Cortex of kidney (tissue), 1 donor: ENCODE measurements around the gene TPST2.
"Not testable (repeated sequence)": the region's sequence is repeated elsewhere in the genome, so short reads cannot be mapped to it uniquely, and the experiment has no call there.

Experiments
- DNase-seq: peaks from one replicate; lab custom pipeline; 2025; lab: John Stamatoyannopoulos, UW

TPST2 gene

GRCh38 chr22:26528518-26528917 lies 61.4 kb downstream of the TPST2 start:
- DNase-seq: not testable (repeated sequence)

DNA sequence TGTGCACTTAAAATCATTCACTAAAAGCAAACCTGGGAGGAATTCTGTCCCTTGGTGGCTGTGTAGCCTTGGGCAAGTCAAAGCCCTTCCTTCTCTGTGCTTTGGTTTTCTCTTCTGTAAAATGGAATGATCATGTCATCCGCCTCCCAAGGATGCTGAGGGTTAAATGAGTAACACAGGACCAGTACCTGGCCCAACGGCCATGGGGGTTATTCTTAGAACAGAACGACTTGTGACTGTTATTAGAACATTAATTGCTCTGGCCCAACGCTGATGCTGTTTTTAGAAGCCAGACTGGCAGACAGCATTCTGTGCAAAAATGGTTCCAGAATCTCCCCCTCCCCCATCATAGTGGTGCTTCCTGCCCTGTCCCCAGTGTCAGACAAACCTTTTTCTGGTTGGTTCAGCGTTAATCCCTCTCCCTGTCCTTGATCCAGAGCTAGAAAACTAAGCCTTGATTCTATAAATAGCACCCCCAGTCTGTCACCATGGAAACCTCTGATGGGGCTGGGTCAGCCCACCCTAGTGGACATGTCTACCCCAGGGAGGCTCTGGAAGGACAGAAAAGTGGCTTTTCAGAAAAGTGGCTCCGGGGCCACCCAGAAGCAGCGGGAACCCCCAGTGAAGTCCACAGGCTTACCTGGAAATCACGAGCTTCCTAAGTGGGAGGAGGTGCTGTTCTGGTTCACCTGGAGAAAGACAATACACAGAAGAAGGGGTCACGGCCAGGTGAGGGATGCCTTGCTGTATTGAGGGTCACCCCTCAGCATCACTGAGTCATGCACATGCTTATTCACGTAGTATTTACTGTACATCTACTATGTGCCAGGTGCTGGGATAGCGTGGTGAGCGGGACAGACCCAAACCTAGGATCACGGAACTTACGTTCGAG lies 62.1 kb downstream of the TPST2 start:
- no peak for DNase-seq

DNA sequence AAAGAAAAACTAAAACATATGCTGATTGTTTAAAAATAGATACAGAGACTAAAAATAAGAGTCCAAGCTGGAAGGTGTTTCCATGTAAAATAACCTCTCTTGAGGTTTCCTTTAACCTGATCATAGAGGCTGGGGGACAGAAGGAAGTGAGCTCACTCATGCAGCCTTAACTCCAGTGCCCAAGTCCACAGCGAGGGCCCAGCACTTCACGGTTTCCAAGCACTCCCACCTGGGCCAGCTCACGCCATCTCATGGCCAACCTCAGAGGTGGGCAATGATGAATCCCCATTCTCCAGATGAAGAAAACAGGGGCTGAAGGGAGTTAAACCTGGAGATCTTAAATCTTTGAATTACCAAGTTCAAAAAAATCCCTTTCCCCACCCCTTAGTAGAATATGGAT lies 62.8 kb downstream of the TPST2 start:
- DNase-seq: no peak

DNA sequence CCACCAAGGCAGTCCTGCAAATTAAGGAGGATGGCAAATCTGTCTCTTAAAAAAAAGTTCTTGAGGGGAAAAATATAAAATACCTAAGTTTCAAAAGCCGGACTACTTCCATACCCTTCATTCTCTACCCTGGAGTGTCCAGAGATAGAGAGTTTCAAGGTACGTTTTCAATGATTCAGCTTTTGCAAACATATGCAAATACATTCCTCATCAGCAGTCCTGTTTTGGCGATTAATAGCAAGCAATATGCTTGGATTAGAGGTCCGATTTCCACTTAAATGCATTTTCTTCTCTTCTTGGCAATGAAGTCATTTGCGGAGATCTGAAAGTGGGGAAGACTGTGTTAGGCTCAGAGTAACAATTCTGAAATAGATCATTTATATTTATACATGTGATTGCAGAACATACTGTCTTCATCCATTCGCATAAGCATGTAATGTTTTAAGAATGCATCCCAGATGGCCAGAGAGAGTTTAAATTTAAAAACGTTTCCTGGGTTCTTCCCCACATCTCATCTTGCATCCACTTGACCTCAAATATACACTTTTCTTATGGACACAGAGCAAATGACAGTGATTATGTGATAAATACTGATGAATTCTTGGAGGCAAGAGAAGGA lies 63.9 kb downstream of the TPST2 start:
- no peak for DNase-seq

DNA sequence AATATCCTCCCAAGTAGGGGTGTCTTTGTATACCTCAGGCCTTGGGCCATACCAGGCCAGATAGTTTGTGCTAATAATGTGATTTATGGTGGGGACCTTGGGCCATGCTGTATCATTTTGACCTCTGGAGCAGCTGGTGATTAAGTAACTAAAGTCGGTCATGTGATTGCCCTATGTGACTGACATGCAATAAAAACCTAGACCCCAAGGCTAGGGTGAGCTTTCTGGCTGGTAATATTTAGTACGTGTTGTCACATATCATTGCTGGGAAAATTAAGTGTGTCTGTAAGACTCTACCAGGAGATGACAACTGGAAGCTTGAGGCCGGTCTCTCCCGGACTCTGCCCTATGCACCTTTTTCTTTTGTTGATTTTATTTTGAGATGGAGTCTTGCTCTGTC lies 65.1 kb downstream of the TPST2 start:
- DNase-seq: no peak

GRCh38 chr22:26522592-26522991 lies 67.3 kb downstream of the TPST2 start:
- no peak for DNase-seq

GRCh38 chr22:26522012-26522411 lies 67.9 kb downstream of the TPST2 start:
- no peak for DNase-seq

GRCh38 chr22:26517429-26517828 lies 72.5 kb downstream of the TPST2 start:
- no peak for DNase-seq

DNA sequence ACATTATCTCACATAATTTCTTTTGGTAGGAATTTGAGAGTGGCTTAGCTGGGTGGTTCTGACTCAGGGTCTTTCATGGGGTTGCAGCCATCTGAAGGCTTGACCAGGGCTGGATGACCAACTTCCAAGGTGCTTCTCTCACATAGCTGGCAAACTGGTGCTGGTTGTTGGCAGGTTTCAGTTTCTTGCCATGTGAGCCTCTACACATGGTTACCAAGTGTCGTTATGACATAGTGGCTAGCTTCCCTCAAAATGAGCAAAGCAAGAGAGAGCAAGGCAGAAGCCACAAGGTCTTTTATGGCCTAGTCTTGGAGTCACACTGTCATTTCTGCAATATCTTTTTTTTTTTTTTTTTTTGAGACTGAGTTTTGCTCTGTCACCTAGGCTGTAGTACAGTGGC lies 73.4 kb downstream of the TPST2 start:
- no peak for DNase-seq

DNA sequence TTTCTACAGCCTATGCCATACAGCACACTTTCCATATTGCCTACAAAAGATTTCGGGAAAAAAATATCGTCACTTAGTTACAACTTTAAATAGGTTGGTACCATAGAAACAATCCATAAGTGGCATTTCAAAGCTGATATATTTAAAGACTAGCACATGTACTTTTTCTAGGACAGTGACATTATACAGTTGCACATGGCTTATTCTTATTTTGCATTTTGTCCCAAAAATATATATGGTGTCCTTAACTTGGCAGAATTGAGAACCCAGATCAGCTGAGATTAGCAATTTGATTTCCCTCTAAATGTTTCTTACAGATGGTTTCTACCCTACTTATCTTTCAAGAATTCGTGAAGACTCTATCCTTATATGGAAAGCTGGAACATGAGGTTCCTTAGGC lies 74.0 kb downstream of the TPST2 start:
- no peak for DNase-seq

- DNase-seq: no peak
Observed at GRCh38 chr22:26514419-26515161, 75.3 kb downstream of the TPST2 start.

DNA sequence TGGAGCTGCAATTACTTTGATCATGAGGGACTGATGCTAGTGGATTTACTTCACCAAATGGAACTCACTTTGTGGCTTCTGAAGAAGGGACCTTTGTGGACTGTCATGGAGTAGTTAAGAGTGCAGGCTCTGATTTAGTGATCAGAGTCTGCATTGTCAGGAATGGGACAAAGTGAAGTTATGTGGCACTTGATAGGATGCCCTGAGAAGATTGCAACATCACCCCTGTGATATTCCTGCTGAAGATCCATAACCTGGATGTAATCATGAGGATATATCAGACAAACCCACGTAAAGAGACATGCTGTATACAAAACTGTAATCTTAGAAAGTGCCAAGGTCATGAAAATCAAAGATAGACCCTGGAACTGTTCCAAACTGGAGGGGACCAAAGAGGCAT lies 76.1 kb downstream of the TPST2 start:
- DNase-seq: no peak

GRCh38 chr22:26512149-26512793 lies 77.7 kb downstream of the TPST2 start, which contains the start of gene TFIP11:
TFIP11 (minus strand) TSS chr22:26512473; CDS start chr22:26510272, 2,201 bp downstream.
- peak; percentile 39 for DNase-seq

DNA sequence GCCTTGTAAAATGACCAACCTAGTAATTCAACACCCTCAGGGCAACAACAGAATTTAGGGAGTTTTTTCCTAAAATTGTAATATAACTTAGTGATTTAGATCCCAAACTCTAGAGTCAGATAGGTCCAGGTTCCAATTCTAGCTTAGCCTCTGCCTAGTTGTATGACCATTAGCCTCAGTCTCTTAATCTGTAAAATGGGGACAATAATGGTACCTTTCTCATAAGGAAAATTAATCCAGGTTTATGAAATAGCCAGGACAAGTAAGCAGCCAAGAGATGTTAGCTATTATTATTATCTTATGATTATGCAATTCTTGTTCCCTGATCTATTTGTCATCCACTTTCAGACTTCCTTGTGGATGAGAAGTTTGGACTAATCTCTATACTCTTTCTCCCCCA lies 81.8 kb downstream of the TPST2 start:
- no peak for DNase-seq

GRCh38 chr22:26503758-26504157 lies 86.2 kb downstream of the TPST2 start:
- DNase-seq: no peak

GRCh38 chr22:26502688-26503561 lies 87.0 kb downstream of the TPST2 start:
- no peak for DNase-seq

DNA sequence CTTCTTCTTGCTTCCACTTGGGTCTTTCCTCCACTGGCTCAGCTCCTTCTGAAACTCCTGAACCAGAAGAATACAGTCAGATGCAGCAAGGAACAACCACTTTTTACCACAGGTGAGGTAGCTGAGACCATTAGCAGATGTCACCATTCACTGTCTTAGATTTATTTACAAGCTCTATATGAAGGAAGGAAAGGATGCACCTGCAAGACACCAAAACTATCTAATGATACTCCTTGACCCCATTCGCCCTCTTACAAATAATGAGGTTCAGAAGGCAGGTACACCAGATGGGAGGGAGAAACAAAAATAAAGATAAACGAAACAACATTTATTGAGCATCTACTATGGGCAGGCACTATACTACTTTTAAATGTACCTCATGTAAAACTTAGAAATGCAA lies 87.9 kb downstream of the TPST2 start:
- DNase-seq: no peak

- no peak for DNase-seq
Observed at GRCh38 chr22:26499188-26499703, 90.7 kb downstream of the TPST2 start.

DNA sequence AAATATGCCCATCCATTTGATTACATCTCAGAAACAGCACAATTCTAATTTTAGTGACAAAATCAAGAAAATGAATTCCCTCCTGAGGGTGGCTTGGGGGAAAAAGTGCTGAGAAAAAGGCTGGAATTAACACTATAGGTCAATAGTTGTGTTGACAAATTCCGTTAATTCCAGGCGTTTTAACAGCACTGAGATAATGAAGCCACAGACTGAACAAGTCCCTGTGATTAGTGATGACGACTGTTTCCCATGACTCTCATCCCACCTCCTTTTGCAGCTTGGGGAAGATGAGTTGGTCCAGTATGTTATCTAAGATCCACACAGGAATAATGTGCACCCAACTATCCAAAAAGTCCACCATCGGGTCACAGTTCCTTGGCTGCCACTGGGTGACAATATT lies 93.5 kb downstream of the TPST2 start:
- DNase-seq: no peak

- no peak for DNase-seq
Observed at GRCh38 chr22:26494506-26494905, 95.4 kb downstream of the TPST2 start.

- DNase-seq: no peak
Observed at GRCh38 chr22:26492220-26492619, 97.7 kb downstream of the TPST2 start.
